ENCODE data around the gene PEX14. TPM values are rescaled to one million over a fixed set of nuclear protein-coding genes. Genes with fewer than 3 reads are reported as not detected.

PEX14 gene
- total and polyA plus RNA-seq, 10 of the 15 experiments (the other 5 are each of a cell fraction or from before 2014, with no cell fraction given), result 1.4 to 23.2 (median 12.0) TPM

GRCh38 chr1:10510520-10511493 lies 36.1 kb downstream of the PEX14 start (continued):
- TF ChIP-seq STAT3 (IDR thresholded peaks at IDR 0.05; ENCODE audit: low read depth, low read length), result peak; percentile 28; the same call in 1 of the 2 replicates
- peak; percentile 88 for TF ChIP-seq ATF7 (IDR thresholded peaks at IDR 0.05; ENCODE audit: low read depth)
- peak in 1 of 2 experiments; percentile 62; a peak in 1 of 4 replicates for TF ChIP-seq SRF (IDR thresholded peaks at IDR 0.05; ENCODE audit: low read depth in 2 of 2, low read length in 2 of 2)
- 0 out of 2 replicates have a peak, but pooled peaks have one; percentile 75 for TF ChIP-seq RCOR1 (conservative IDR thresholded peaks at IDR 0.05; ENCODE audit: low read depth, low read length)
- peak; percentile 79; the same call in 1 of the 2 replicates for TF ChIP-seq BACH1 (IDR thresholded peaks at IDR 0.05; ENCODE audit: borderline replicate concordance)
- TF ChIP-seq NR2C1 (IDR thresholded peaks at IDR 0.05), result no peak
- peak; percentile 99 for TF ChIP-seq MTA2 (IDR thresholded peaks at IDR 0.05; ENCODE audit: low read depth)
- TF ChIP-seq TCF3 (IDR thresholded peaks at IDR 0.05; ENCODE audit: borderline replicate concordance, insufficient read depth, low read depth, low read length), result peak; percentile 88
- no peak for TF ChIP-seq MYC (IDR thresholded peaks at IDR 0.05; ENCODE audit: insufficient read depth, insufficient read length, insufficient replicate concordance, low read length, severe bottlenecking)
- peak; percentile 100 for TF ChIP-seq BCL11A (IDR thresholded peaks at IDR 0.05; ENCODE audit: low read depth, low read length)
- peak; percentile 74 for TF ChIP-seq JUND (IDR thresholded peaks at IDR 0.05; ENCODE audit: low read depth, low read length)
- TF ChIP-seq ZBTB4 (CRISPR knock-in tag; IDR thresholded peaks at IDR 0.05), result no peak
- no peak for TF ChIP-seq ASH2L (IDR thresholded peaks at IDR 0.05; ENCODE audit: borderline replicate concordance, low read depth)
- TF ChIP-seq SKIL (IDR thresholded peaks at IDR 0.05; ENCODE audit: low read depth, poor library complexity, severe bottlenecking), result peak; percentile 89
- TF ChIP-seq MEF2A (IDR thresholded peaks at IDR 0.05; ENCODE audit: insufficient read depth, low read depth, low read length), result peak; percentile 68
- TF ChIP-seq BMI1 (IDR thresholded peaks at IDR 0.05; ENCODE audit: borderline replicate concordance), result peak; percentile 82
- no peak for TF ChIP-seq ZNF207 (IDR thresholded peaks at IDR 0.05; ENCODE audit: borderline replicate concordance)
- peak; percentile 92 for TF ChIP-seq ATF2 (IDR thresholded peaks at IDR 0.05; ENCODE audit: low read length)
- peak; percentile 91 for TF ChIP-seq NBN (IDR thresholded peaks at IDR 0.05)
- peak; percentile 57; the same call in 1 of the 2 replicates for TF ChIP-seq CBFB (IDR thresholded peaks at IDR 0.05; ENCODE audit: low read depth)
- TF ChIP-seq TBL1XR1 (IDR thresholded peaks at IDR 0.05; ENCODE audit: low read depth, low read length), result peak; percentile 77
- TF ChIP-seq CHD4 (IDR thresholded peaks at IDR 0.05), result no peak
- TF ChIP-seq EED (IDR thresholded peaks at IDR 0.05; ENCODE audit: low read depth), result peak; percentile 92
- peak; percentile 87 for TF ChIP-seq CREM (IDR thresholded peaks at IDR 0.05; ENCODE audit: low read depth)
